ENCODE data around the gene RALA.

RALA gene

GRCh38 chr7:39605087-39605486, 18.3 kb upstream of the RALA start:
- no peak for DNase-seq (ENCODE audit: low spot score)
- no peak for TF ChIP-seq CTCF (IDR thresholded peaks at IDR 0.05; ENCODE audit: extremely low read depth, missing control alignments)

GRCh38 chr7:39606352-39606751, 17.0 kb upstream of the RALA start:
- DNase-seq (ENCODE audit: low spot score), result no peak
- no peak for TF ChIP-seq CTCF (IDR thresholded peaks at IDR 0.05; ENCODE audit: extremely low read depth, missing control alignments)

GRCh38 chr7:39606941-39607340, 16.4 kb upstream of the RALA start:
- DNase-seq (ENCODE audit: low spot score), result no peak
- no peak for TF ChIP-seq CTCF (IDR thresholded peaks at IDR 0.05; ENCODE audit: extremely low read depth, missing control alignments)

GRCh38 chr7:39607865-39608264, 15.5 kb upstream of the RALA start:
- no peak for DNase-seq (ENCODE audit: low spot score)
- no peak for TF ChIP-seq CTCF (IDR thresholded peaks at IDR 0.05; ENCODE audit: extremely low read depth, missing control alignments)

GRCh38 chr7:39608278-39608677, 15.1 kb upstream of the RALA start:
- no peak for DNase-seq (ENCODE audit: low spot score)
- TF ChIP-seq CTCF (IDR thresholded peaks at IDR 0.05; ENCODE audit: extremely low read depth, missing control alignments), result no peak

GRCh38 chr7:39609113-39609934, 14.0 kb upstream of the RALA start:
- peak; percentile 58 for DNase-seq (ENCODE audit: low spot score)
- no peak for TF ChIP-seq CTCF (IDR thresholded peaks at IDR 0.05; ENCODE audit: extremely low read depth, missing control alignments)

GRCh38 chr7:39609935-39610263, 13.5 kb upstream of the RALA start:
- DNase-seq (ENCODE audit: low spot score), result no peak
- TF ChIP-seq CTCF (IDR thresholded peaks at IDR 0.05; ENCODE audit: extremely low read depth, missing control alignments), result no peak
